Uterus (tissue), 2 donors: ENCODE results near the gene NUDT3.

Experiments
- CTCF ChIP-seq, 4 experiments: fragments of 200-600 bp in 2 of 4; fragments of 450-650 bp in 2 of 4; sonication (generic) in 2 of 4; IDR thresholded peaks; one replicate each; pipeline ENCODE4 v1.5.1; 2016 to 2019; ENCODE audit warnings: antibody characterized with exemption in 4 of 4, mild to moderate bottlenecking in 2 of 4, moderate library complexity in 1 of 4
- POLR2A ChIP-seq, 2 donors: fragments of 450-650 bp; IDR thresholded peaks; one replicate each; pipeline ENCODE4 v1.6.1; 2016; ENCODE audit warnings: antibody characterized with exemption in 2 of 2, mild to moderate bottlenecking in 1 of 2, moderate library complexity in 1 of 2

- TF ChIP-seq CTCF (IDR thresholded peaks at IDR 0.05): no peak
- no peak for TF ChIP-seq POLR2A (IDR thresholded peaks at IDR 0.05)
Observed at GRCh38 chr6:34317882-34318498, 74.5 kb downstream of the NUDT3 start.
